Colon (tissue), 2 donors: ENCODE measurements around the gene SNAPC5.
"Not testable (repeated sequence)": the region's sequence is repeated elsewhere in the genome, so short reads cannot be mapped to it uniquely, and the experiment has no call there.

Experiments used
- FAIRE-seq: peaks from 2 replicates; lab custom pipeline; 2012; peaks lifted over from hg19 to GRCh38; lab: Jason Lieb, UNC
- donor health status: control.
- donor health status: control.

The SNAPC5 gene

DNA sequence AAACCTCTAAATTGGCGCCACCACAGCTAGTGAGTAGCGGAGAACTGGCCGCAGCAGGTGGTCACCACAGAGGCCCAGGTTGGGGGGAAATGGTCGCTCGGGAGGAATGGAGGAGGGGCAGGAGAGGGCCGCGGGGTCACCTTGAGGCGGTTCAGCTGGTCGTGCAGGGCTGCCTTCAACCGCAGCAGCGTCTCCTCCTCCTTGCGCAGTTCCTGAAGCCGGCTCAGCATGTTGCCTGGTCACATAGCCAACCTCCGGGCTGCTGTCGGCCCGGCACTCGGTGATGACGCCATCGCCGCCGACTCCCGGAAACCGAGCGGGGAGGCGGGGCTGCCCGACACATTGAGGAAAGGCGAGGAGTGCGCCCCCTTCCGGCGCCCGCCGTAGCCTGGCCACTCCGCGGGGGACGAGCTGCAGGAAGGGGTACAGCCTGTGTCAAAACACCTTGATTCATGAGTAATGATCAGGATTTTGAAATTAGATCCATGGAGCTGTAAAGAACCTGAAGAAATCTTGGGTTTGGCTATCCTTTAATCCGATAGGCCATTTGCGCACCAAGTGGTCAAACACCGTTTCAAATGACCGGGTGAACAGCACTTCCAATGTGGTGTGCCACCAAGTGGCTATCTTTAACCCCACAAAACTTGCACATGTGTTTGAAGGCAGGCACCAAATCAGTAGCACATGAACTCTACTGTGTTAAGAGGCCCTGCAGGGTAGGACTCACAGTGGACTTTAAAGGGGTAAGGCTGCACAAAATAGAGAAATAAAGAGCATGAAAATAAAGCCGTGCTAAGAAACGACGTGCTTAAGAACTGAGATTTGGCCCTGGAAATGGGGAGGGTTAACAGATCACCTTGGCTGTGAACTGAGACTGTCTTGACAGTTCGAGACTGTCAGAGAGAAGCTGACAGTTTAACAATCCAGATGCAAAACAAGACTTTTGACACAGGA lies at the start of gene SNAPC5:
Gene SNAPC5 (minus strand): TSS at position 261 of the 954 bp plus-strand sequence. CDS start 31 bp downstream, at position 230.
- FAIRE-seq, result no peak

DNA sequence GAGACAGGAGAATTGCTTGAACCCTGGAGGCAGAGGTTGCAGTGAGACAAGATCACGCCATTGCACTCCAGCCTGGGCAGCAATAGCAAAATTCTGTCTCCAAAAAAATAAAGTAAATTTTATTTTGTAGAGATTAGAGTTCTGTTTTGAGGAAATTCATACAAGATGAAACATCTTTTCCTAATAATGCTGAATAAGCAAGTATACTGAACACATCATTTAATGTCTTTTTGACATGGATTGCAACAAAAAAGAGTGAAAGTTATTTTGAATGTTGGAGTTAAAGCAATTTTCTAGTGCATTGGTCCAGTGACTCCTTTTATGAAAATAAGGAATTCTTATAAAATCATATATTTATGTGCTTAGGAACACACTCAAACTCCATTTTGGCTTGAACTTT lies 47.7 kb upstream of the SNAPC5 start:
- no peak for FAIRE-seq

DNA sequence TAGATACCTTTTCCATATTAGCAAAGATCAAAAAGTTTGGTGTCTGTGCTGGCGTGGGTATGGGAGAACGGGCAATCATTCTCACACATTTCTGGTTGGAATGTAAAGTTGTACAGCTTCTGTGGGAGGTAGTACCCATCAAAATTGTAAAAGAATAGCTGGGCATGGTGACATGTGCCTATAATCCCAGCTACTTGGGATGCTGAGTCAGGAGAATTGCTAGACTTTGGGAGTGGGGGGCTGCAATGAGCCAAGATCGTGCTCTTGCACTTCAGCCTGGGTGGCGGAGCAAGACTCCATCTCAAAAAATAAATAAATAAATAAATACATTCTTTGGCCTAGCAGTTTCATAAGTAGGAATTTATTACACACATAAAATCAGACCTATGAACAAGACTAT lies 45.3 kb upstream of the SNAPC5 start:
- FAIRE-seq, result no peak

DNA sequence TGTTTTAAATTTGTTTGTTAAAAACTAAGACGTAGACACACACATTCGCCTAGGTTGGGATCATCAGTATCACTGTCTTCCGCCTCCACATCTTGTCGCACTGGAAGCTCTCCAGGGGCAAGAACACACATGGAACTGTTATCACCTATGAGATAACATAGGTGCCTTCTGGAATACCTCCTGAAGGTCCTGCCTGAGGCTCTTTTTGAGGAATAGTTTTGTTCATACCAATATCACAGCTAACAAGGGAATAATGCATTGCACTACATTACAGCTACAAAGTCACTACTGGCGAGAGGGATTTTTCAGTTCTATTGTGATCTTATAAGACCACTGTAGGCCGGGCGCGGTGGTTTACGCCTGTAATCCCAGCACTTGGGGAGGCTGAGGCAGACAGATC lies 37.5 kb upstream of the SNAPC5 start:
- FAIRE-seq, result no peak

DNA sequence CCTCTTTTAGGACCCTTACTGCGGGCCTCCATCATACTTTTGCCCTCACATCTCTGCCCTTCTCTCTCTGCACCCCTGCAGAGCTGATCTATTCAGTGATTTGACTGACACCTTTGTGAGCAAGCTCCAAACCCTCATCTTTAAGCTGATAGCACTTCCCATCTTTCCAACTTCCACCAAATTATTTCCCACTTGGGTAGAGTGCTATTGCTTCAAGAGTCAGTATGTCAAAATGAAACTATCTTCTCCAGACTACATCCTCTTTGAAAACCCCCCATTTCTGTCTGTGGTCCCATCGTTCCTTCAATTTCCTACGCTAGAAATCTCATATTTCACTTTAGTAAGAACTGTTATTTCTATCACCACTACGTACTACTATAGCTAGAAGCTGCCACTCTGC lies 27.3 kb upstream of the SNAPC5 start:
- FAIRE-seq, result no peak

GRCh38 chr15:66523926-66524325 lies 26.4 kb upstream of the SNAPC5 start:
- FAIRE-seq, result no peak

GRCh38 chr15:66515901-66516322 lies 18.4 kb upstream of the SNAPC5 start:
- no peak for FAIRE-seq

GRCh38 chr15:66514586-66514985 lies 17.0 kb upstream of the SNAPC5 start:
- no peak for FAIRE-seq

DNA sequence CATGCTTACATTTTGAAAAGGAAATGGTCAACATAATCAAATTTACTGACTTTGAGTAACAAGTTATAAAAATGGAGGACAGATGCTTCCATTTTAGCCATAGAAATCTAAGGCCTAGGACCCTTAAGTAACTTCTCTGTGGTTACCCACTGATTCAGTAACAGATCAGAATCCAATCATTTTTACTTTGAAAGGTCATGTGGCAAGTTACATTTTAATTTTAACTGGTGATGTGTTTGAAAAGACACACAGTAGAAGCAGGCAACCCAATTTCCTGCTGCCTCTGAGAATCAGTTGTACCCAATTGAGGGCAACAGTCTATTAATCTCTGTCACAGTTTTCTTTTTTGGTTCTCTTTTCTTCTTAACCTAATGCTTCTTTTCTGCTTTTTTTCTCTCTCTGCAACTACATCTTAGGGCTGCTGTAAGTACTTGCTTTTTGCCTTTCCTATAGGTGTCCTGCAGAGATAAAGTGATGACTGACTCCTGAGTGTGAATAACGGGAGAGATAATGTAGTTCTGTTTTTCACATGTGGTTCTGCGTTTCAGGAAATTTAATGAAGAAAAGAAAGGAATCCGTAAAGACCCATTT lies 10.8 kb upstream of the SNAPC5 start:
- no peak for FAIRE-seq

GRCh38 chr15:66505818-66506217 lies 8.3 kb upstream of the SNAPC5 start:
- no peak for FAIRE-seq

DNA sequence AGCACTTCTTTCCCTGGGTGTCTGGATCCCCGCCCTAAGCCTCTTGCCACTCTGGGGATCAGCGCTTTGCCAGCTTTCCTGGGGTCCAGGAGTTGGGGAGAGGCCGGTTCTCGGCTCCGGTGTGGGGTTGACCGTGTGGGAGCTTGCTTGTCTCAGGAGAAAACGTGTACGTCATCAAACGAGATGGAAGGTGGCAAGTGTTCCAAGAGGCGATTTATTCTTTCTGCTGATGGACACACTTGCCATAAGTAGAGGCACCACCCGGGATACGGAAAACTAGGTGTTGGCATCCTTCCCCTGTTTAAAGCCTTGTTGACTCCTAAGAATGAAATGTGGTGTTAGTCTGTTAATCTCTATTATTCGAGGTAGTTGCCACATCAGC lies 7.9 kb upstream of the SNAPC5 start:
- no peak for FAIRE-seq

DNA sequence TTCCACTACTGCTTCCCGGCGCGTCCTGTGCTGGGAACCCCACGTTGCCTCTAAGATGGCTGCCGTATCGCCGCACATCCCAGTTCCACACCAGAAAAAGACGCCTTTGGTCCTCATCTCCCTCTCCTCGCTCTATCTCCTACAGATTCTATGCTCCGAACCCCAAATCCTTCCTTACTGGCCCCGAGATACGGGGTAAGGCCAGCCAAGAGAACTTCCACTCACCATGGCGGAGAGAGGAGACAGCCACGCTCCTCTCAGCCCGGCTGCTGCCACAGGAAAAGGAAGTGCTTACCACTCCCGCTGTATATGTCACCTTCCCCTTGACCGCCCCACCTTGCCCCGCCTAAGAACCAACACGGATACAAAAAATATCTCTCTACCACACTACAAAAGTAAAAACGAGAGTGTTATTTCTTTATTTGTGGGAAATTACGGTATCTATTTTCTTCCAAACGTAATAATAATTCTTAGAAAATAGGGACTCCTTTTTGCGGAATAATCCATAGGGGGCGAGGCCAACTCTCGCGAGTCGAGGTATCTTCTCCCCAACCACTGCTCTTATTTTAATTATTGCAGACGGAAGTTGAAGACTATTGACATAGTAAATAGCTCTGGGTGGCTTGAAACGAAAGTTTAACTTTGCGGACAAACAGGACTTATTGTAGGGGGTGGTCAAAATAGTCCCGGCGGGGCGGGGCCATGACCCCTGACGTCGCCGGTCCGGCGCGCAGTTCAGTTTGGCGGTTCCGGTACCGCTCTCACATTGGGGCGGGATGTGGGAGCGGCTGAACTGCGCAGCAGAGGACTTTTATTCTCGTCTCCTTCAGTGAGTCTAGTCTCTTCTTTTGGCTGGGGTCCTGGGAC lies 7.2 kb upstream of the SNAPC5 start, which contains the start of the genes RPL4 and ZWILCH:
Gene RPL4 (minus strand): TSS at position 293 of the 867 bp plus-strand sequence. CDS start 65 bp downstream, at position 228.
Gene ZWILCH (plus strand): TSS at position 764 of the 867 bp plus-strand sequence. CDS start 13 bp downstream, at position 777.
- FAIRE-seq, result no peak

- no peak for FAIRE-seq
Observed at GRCh38 chr15:66503780-66504562, 6.4 kb upstream of the SNAPC5 start.

DNA sequence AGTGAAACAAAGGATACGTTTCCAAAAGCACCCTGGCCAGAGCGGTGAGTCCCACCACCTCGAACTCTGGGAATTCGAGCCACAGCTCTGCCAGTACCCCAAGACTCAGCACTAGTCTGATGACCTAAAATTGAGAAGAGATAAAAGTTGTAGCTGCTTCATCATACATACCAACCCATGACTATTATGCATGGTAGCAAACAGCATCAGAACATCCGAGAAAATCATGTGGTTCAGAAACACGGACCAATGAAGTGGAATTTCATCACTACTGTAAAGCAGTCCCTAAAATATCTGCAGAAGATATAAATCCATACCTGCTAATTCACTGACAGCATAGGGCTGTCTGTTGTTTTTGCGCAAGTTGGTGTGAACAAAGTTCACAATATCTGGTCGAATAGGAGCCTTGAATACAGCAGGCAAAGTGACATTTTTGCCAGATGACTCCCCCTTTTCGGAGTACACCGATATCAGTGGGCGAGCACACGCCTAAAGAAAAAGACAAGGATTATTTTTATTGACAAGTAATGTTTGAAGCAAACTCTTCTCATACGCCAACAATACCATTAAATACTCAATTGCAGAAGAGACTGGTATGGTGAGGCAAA lies 5.6 kb upstream of the SNAPC5 start:
- not testable (repeated sequence) for FAIRE-seq

- no peak for FAIRE-seq
Observed at GRCh38 chr15:66502491-66502890, 4.9 kb upstream of the SNAPC5 start.

DNA sequence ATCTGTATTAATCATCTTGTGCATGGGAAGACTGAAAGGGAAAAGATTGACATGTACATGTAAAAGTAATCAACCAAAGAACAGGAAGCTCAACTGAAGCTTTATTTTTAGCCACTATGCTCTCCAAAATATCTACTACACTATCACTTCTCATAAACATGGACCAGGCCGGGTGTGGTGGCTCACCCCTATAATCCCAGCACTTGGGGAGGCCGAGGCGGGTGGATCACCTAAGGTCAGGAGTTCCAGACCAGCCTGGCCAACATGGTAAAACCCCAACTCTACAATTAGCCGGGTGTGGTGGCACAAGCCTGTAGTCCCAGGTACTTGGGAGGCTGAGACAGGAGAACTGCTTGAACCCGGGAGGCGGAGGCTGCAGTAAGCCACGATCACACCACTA lies 2.8 kb upstream of the SNAPC5 start:
- FAIRE-seq, result not testable (repeated sequence)

- FAIRE-seq, result no peak
Observed at GRCh38 chr15:66498501-66499386, 1.2 kb upstream of the SNAPC5 start.

DNA sequence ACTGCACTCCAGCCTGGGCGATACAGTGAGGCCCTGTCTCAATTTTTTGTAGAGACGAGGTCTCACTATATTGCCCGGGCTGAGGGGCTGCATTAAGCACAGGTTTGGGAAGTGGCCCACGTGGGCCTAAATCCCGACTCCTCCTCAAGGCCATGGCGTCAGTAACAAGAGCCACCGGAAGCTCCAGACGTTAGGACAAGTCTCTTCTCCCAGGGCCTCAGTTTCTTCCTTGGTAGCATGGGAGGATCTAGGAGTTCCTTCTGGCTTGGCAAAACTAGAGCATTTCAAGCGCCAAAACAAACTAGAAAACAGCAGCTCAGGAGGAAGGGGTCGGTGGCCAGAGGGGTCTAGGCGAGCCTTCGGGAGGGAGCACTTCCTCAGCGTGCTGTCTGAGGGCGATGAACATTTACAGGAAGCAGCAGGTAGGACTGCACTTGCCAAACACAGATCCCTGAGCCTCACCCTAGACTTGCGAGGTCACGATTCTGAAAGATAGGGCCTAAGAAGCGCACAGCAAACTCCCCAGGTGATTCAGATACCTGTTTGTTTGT lies 536 bp downstream of the SNAPC5 start:
- no peak for FAIRE-seq

DNA sequence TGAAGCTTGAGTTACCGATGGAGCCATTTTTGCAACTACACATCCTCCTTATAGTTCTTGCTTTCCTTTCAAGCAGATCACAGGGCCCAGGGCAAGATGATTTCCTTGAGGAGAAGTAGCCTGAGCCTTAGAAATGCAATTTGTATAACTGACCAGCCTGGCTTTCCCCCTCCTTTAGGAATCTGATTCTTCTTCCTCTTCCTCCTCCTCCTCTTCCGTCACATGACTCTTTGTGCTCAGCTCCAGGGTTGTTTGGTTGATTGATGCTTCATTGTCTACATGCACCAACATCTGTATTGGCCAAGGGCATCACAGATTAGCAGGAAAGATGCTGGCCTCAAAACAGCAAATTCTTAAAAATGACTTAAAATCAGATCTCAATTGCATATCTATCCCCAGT lies 3.3 kb downstream of the SNAPC5 start:
- FAIRE-seq, result no peak

GRCh38 chr15:66491846-66492245 lies 5.7 kb downstream of the SNAPC5 start:
- FAIRE-seq, result no peak
